NOMO-1 (cell line): ENCODE results near the gene LRRC75A.
"Not testable (repeated sequence)": the region's sequence is repeated elsewhere in the genome, so short reads cannot be mapped to it uniquely, and the experiment has no call there.

Experiments
- DNase-seq, 2 experiments: peaks; one replicate each; lab custom pipeline; 2025; ENCODE audit not compliant: unreplicated experiment in 2 of 2; lab: John Stamatoyannopoulos, UW

LRRC75A gene, protein sequence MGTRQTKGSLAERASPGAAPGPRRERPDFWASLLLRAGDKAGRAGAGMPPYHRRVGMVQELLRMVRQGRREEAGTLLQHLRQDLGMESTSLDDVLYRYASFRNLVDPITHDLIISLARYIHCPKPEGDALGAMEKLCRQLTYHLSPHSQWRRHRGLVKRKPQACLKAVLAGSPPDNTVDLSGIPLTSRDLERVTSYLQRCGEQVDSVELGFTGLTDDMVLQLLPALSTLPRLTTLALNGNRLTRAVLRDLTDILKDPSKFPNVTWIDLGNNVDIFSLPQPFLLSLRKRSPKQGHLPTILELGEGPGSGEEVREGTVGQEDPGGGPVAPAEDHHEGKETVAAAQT

DNA sequence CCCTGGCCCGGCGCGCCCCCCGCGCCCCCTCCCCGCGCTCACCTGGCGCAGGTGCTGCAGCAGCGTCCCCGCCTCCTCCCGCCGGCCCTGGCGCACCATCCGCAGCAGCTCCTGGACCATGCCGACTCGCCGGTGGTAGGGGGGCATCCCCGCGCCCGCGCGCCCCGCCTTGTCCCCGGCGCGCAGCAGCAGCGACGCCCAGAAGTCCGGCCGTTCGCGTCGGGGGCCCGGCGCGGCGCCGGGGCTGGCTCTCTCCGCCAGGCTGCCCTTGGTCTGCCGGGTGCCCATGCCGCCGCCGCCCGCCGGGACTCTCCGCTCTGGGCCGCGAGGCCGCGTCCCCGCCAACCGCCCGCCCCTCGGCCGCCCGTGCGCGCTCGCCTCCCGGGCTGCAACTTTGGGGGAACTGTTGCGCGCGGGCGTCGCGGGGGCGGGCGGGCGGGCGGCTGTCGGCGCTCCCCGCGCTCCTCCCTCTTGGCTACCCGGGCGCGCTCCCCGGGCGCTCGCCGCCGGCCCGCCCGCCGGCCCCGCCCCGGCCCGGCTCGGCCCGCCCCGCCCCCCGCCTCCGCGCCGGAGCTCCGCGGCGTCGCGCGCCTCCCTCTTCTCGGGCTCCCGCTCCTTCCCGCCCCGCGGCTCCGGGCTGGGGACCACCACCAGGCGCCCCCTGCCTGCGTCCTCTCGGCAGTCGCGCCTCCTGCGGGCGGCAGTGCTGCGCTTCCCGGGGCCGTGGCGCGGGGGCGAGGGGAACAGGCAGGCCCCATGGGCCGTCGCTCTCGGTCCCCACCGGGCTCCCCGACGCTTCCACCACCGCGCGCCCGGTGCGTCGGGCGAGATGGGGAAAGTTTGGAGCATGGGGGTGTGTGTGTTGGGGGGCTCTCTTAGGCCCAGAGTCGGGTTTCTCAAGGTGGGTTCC, at the start of gene LRRC75A:
LRRC75A (minus strand) TSS at position 491 of the 910 bp plus-strand sequence; CDS start at position 288, 203 bp downstream.
- DNase-seq = peak; percentile 58 to 60

DNA sequence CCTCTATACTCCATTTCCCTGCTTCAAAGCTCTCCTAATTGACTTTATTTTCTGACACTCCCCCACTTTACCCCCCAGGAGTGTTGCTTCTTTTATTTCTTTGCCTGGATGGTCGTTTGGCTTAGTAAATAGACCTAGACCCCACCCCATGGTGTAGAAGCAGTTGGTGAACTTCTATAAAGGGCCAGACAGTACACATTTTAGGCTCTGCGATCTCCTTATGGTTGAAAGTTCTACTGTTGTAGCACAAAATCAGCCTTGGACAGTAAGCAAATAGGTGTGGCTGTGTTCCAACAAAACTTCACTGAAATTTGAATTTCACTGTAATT, 45.1 kb upstream of the LRRC75A start:
- DNase-seq = no peak

DNA sequence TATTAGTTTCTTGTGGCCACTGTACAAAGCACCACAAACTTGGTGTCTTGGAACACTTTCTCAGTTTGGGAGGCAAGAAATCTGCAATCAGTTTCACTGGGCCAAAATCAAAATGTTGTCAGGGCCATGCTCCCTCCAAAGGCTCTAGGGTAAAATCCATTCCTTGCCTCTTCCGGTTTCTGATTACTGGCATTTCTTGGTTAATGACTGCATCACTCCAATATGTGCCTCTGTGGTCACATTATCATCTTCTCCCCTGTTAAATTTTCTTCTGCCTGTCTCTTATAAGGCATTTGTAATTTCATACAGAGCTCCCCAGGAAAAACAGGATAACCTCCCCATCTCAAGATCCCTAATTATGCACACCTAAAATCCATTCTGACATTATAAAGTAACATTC, 42.2 kb upstream of the LRRC75A start:
- no peak for DNase-seq

DNA sequence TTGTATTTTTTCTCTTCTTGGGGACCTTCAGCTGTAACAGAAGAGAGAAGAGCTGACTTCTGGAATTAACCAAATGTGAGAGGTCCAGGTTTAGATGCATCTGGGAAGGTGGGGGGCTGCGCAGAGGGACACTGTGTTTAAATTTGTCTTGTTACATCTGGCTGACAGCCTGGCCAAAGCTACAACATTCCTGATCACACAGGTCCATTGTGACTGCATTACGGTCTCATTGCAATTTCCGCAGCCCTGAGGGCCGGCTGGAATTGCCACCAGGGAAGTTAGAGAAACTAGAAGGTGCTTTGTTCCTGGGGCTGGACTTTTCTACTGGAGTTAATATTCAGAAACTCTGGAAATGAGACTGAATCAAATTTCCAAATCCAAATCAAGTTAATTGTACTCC, 37.9 kb upstream of the LRRC75A start:
- DNase-seq = no peak

DNA sequence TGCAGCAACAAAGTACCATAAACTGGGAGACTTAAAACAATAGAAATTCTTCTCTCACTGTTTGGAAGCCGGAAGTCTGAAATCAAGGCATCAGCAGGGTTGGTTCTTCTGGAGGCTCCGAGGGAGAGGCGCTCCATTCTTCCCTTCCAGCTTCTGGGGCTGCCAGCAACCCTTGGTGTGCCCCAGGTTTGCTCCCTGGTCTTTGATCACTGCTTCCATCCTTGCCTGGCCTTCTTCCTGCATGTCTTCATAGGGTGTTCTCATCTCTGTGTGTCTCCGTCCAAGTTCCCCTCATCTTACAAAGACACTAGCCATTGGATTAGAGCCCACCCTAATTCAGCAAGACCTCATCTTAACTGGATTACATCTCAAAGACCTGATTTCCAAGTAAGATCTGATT, 35.3 kb upstream of the LRRC75A start:
- no peak for DNase-seq

DNA sequence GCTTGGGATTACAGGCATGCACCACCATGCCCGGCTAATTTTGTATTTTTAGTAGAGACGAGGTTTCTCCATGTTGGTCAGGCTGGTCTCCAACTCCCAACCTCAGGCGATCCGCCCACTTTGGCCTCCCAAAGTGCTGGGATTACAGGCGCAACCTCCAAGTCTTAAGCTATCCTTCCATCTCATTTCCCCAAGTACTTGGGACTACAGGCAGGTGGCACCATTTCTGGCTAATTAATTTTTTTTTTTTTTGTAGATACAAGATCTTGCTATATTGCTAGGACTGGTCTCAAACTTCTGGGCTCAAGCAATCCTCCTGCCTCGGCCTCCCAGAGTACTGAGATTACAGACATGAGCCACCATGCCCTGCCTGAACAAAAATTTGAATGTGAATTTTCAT, 33.6 kb upstream of the LRRC75A start:
- DNase-seq = not testable (repeated sequence)

DNA sequence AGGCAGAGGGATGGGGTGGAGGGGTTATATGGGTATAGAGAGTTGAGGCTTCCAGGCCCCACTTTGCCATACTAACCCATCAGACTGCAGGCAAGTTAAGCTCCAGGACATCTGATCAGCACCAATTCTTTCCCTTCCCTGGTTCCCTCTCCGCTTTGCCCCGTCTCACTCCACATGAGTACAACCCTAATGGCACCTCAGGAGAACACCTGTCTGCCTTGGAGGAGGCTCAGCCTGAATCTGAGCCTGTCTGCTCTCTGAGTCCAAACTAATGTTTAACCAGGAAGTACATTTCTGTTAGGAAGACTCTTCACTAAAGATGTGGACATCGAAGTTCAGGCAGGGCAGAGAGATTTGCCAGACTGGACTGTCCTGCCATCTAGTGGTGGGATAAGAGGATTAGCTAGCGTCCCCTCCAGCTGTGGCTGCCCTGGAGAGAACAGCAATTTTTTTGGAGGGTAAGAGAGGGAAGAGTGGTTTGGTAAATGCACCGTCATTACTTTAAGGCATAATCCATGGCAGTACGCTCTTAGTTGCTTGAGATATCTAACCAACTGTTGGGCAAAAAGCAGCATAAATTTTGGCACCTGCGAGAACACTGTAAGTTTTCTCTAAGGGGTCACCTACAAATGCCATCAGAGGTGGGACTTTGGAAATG, 29.2 kb upstream of the LRRC75A start:
- peak; percentile 83 to 94 for DNase-seq

DNA sequence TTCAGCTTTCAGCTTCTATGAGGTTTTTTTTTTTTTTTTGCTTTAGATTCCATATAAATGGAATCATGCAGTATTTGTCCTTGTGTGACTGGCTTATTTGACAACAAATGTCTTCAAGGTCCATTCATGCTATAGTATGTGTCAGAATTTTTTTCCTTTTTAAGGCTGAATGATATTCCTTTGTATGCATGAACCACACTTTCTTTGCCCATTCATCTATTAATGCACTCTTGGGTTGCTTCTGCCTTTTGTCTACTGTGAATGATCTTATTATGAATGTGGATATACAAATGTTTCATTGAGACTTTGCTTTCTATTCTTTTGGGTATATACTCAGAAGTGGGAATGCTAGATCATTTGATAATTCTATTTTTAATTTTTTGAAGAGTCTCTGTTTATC, 27.0 kb upstream of the LRRC75A start:
- DNase-seq = no peak

DNA sequence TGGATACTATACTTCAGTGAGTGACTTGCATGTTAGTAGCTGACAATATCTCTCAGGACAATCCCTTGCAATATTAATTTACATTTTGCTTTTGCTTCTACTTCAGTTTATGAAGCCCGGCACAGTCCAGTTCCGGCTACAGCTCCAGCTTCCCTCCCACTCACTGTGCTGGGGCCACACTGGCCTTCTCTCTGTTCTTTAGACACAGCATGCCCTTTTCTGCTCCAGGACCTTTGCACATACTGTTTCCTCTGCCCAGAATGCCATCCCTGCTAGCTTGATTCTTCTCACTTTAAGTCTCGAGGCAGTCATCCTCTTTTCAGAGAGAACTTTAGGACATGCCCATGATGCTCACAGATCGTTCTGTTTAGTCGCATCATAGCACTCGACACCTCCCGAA, 25.5 kb upstream of the LRRC75A start:
- DNase-seq = no peak

DNA sequence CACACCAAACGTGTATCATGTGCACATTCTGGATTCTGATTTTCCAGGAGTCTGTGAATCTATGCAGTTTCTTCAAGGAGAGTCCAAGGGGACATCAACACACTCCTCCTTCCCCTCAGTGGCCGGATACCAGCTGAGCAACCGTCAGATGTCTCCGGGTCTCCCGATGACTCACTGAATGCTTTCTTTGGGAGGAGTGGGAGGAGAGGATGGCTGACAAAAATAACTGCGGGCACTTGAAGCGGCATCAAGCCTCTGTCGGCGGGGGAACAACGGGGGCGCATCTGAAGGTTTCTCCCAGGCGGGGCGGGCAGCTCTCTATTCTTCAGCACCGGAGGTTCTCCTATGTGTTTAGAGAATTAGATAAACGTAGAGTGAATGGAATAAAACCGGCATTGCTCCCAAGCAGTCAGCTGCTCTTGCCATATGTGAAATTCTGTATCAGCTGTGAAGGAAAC, 24.6 kb upstream of the LRRC75A start:
- DNase-seq = no peak

DNA sequence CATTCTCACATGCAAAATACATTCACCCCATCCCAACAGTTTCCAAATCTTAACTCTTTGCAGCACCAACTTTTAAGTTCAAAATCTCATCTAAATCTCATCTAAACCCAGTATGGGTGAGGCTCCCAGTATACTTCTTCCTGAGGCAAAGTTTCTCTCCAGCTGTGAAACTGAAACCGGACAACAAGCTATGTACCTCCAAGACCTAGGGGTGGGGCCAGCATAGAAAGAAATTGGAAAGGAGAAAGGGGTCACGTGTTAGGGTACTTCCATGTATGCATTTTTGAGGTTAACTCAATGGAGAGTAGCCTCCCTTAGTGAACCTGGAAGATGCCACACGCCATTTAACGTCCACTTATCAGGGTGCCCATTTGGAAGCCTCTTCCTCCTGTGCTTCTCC, 23.9 kb upstream of the LRRC75A start:
- peak in 1 of 2 experiments; percentile 28 for DNase-seq

DNA sequence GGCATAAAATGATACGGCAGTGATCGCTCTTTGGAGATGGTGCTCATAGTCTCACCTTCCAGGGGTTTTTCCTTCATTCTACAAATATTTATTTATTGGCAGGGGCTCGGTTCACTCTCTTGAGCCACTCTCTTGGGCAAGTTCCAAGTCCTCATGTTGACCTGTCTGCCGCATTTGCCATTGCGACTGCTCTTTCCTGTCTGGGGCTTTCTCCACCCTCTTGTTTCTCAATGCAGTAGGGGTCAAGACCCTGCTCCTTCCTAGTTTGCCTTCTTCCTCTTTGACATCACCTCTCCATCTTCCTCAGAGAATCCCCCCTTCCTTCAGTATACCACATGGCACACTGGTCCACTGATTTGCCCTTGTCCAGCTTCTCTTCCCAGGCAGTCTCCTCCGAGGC, 21.9 kb upstream of the LRRC75A start:
- peak; percentile 11 to 14 for DNase-seq

DNA sequence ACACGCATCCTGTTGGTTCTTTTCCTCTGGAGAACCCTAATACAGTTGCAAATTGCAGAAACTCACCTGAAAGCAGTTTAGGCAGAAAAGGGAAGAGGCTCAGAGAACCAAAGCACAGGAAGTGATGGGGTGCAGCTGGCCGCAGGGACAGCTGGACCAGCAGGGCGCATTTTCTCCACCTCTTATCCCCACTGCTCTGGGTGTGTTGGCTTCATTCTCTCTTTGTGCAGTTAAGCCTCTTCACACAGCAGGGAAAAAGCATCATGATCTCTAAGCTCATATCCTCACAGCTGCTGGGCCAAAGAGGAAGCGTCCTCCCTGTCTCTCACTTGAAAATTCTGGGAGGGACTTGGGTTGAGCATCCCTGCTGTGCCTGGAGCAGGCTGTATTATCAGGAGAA, 20.0 kb upstream of the LRRC75A start:
- peak; percentile 37 to 60 for DNase-seq

DNA sequence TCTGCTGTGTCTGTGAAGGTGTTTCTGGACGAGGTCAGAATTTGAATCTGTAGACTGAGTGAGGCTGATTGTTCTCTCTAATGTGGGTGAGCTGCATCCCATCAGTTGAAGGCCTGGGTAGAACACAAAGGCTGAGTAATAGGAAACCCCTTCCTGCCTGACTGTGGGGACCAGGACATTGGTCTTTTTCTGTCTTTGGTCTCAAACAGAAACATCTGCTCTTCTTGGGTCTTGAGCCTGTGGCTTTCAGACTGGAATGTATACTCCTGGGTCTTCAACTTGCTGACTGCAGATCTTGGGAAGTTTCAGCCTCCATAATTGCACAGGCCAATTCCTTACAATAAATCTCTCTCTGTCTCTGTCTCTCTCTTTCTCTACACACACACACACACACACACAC, 19.6 kb upstream of the LRRC75A start:
- DNase-seq = no peak

DNA sequence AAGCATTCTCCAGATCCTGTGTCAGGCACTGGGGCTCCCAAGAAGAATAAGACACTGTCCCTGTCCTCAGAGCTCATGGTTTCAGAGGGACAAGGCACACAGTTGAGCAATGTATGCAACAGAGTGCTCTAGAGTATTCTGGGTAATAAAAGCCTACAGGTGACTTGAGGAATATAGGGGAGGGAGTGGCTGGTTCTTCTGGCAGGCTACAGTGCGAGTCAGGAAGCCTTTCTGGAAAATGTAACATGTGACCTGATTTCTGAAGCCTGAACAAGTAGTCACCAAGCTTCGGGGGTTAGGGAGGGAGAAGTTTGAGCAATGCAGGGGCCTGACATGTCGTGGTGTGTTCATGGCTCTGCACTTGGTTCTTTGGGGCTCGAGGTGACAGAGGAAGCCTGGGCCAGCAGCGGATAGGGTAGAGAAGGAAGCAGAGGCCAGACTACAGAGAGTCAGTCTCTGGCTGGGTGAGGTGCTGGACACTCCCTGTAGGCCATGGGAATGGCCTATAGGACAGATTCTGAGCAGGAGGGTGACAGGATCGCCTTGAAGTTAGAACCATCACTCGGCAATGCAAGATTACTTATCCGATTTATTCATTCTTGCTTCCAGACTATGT, 16.0 kb upstream of the LRRC75A start:
- DNase-seq = no peak

DNA sequence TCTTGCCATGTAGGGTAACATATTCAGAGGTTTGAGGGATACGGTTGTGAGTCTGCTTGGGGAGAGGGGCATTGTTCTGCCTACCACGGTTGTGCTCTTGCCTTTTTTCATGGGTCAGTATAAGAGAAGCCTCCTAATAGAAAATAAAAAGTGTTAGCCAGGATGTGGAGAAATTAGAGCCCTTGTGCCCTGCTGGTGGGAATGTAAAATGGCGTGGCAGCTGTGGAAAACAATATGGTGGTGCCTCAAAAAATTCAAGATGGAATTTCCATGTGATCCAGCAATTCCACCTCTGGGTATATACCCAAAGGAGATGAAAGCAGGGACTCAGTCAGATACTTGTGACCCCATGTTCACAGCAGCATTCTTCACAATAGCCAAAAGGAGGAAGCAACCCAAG, 14.2 kb upstream of the LRRC75A start:
- DNase-seq = no peak

DNA sequence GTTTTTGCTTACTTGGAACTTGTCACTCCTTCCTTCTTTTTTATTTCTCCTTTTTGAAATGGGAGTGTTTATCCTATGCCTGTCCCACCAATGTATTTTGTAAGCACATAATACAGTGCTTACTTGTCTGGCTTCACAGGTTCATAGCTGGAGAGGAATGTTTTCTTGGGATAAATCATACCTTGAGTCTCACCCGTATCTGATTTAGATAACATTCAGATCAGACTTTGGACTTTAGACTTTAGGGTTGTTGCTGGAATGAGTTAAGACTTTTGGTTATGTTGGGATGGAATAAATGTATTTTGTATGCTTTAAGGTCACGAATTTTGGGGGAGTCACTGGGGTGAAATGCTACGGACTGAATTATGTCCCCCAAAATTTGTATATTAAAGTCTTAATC, 13.0 kb upstream of the LRRC75A start:
- no peak for DNase-seq

DNA sequence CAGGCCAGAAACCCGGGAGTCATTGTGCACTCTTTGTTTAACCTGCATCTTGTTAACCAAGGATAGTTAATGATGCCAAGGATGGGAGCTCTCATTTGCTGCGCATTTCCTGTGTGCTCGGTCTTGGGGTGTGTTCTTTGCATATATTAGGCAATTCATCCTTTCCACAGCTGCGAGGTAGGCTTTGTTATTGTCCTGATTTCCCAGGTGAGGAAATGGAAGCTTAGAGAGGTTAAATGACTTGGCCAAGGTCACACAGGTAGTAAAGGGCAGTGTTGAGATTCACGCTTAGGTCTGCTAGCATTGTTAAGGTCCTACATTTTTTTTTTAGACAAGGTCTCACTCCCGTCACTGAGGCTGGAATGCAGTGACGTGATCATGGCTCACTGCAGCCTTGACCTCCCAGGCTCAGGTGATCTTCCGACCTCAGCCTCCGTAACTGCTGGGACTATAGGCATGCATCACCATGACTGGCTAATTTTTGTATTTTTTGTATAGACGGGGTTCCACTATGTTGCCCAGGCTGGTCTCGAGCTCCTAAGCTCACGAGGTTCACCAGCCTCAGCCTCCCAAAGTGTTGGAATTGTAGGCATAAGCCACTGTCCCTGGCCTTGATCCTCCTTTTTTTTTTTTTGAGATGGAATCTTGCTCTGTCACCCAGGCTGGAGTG, 5.0 kb upstream of the LRRC75A start:
- DNase-seq = no peak

DNA sequence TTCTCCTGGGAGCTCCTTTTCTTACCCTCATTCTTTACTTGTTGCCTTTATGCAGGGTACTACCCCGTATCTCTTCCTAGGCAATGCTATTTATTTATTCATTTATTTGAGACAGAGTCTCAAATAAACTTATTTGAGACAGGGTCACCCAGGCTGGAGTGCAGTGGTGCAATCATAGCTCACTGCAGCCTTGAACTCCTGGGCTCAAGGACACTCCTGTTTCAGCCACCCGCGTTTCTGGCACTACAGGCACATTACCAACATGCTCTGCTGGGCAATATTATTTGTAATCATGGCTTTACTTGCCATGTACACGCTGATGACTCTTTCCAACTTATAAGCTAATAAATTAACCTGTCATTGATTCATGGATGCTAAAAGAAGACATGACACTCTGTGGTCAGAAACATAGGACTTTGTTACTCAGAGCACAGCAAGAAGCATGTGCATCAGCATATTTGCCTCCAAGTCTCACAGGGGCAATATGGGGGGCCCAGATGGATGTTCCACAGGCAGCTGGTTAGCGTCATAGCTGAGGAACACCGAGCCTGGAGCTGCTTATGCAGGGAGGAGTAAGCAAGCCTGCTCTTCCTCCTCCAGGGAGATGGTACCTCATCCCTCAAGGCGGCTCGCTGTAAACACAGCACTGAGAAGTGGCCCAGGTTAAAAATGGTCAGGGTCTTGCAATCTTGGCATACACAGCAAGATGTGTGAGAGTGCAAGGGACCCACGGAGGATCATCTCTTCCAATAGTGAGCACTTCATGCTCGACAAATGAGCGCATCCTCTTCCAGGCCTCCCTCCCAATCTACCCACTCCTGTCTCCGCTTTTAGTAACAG, 4.2 kb upstream of the LRRC75A start:
- no peak for DNase-seq

DNA sequence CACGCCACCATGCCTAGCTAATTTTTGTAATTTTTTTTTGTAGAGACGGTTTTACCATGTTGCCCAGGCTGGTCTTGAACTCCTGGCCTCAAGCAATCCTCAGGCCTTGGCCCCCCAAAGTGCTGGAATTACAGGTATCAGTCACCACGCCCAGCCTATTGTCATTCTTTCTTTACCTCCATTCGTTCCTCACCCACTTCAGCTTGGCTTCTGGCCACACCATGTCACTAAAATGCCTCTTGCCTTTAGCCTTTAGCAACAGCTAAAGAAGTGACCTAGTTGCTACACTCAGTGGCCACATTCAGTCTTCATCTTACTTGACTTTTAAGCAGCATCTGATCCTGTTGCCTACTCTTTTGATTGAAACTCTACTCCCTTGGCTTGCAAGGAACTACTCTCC, 3.6 kb upstream of the LRRC75A start:
- DNase-seq = no peak
